Articular chondrocyte of knee joint (primary cell): Measurements from ENCODE around the gene MAGEA10. TPM values are rescaled to one million over a fixed set of nuclear protein-coding genes. Genes with fewer than 3 reads are reported as not detected.

Experiments used
- total RNA-seq: library from RNA; depleted of rRNA; stranded (reverse); fragments of >200 nt; gene quantifications from 2 replicates; pipeline ENCODE4 v1.2.3, GENCODE V29; 2012

The MAGEA10 gene
- not detected in 2 replicates for total RNA-seq

DNA sequence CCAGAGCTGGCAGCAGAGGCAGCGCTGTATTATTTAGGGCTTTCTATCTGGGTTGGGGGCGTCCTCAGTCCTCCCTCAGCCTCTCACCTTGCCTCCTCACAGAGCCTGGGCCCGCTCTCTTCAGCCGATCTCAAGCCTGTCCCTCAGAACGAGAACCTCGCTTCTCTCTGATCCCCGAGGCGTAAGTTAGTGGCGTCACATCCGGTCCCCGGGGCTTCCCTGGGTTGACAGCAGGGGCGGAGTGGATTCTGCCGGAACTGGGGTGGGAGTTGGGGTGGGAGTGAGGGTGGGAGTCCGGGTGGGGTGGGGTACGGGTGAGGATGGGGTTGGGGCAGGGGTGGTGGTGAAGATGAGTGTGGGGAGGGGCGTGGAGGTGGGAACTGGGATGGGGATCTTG lies at the start of gene MAGEA10:
Gene MAGEA10 (minus strand): TSS at position 190 of the 397 bp plus-strand sequence. CDS start 2,957 bp downstream, outside the sequence.

Other genes with a start within 250 kb of the MAGEA10 start
- gene MAGEA4, start 225.7 kb downstream of the MAGEA10 start, total RNA-seq = not detected in 2 replicates
- gene GABRE, start 163.9 kb downstream of the MAGEA10 start, total RNA-seq = 15.4 and 22.9 TPM in 2 replicates